ENCODE measurements around the gene CCDC27.

The CCDC27 gene

GRCh38 chr1:3752400-3752945, at the start of gene CCDC27:
Gene CCDC27, plus strand, starts transcription at chr1:3752450. Its CDS starts 32 bp downstream, at chr1:3752482.
- no peak for ATAC-seq (ENCODE audit: low read depth)

DNA sequence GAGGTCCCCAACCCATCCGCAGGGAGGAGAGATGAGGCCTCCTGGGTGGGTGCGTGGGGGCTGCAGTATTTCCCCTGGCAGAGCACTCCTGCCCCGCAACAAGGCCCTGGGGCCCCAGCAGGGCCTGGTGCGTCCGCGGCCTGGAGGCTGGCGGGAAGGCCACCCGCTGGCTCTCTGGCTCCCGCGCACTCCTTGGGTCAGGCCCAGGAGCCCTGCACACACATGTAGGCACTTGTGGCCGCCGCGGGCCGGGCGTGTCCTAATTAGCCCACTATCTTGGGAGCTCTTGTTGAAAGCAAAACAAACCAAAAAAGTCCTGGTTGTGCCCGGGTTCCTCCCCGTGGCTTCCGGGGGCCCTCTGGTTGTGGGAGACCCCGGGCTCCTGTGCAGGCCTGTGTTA, 49.7 kb upstream of the CCDC27 start:
- TF ChIP-seq, protein P1, sequence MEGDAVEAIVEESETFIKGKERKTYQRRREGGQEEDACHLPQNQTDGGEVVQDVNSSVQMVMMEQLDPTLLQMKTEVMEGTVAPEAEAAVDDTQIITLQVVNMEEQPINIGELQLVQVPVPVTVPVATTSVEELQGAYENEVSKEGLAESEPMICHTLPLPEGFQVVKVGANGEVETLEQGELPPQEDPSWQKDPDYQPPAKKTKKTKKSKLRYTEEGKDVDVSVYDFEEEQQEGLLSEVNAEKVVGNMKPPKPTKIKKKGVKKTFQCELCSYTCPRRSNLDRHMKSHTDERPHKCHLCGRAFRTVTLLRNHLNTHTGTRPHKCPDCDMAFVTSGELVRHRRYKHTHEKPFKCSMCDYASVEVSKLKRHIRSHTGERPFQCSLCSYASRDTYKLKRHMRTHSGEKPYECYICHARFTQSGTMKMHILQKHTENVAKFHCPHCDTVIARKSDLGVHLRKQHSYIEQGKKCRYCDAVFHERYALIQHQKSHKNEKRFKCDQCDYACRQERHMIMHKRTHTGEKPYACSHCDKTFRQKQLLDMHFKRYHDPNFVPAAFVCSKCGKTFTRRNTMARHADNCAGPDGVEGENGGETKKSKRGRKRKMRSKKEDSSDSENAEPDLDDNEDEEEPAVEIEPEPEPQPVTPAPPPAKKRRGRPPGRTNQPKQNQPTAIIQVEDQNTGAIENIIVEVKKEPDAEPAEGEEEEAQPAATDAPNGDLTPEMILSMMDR (IDR thresholded peaks at IDR 0.05; ENCODE audit: poor library complexity, severe bottlenecking): no peak
- no peak for DNase-seq (ENCODE audit: low spot score)
- H3K27me3 ChIP-seq (ENCODE audit: insufficient read depth, poor library complexity, severe bottlenecking): no peaks in the 10 kb centered on the region
- no peak for ATAC-seq (ENCODE audit: low read depth)
- H3K36me3 ChIP-seq (ENCODE audit: low read depth): no peaks in the 10 kb centered on the region
- peaks cover 34% of the 10 kb centered on the region for H3K4me1 ChIP-seq (ENCODE audit: insufficient read depth, poor library complexity, severe bottlenecking)
- H3K9me3 ChIP-seq (ENCODE audit: severe bottlenecking): no peaks in the 10 kb centered on the region
- no peak overlapping the region for H3K27ac ChIP-seq (ENCODE audit: poor library complexity, severe bottlenecking)
- no peak overlapping the region for H3K4me3 ChIP-seq (ENCODE audit: severe bottlenecking)

More at GRCh38 chr1:3752400-3752945, at the start of gene CCDC27:
- TF ChIP-seq, protein P1 (IDR thresholded peaks at IDR 0.05; ENCODE audit: poor library complexity, severe bottlenecking): no peak
- peak; percentile 48 for DNase-seq (ENCODE audit: low spot score)
- no peaks in the 10 kb centered on the region for H3K36me3 ChIP-seq (ENCODE audit: low read depth)
- no peaks in the 10 kb centered on the region for H3K9me3 ChIP-seq (ENCODE audit: severe bottlenecking)
- no peak within 1 kb of the TSS for H3K4me3 ChIP-seq (ENCODE audit: severe bottlenecking)
- peaks cover 12% of the 10 kb centered on the region for H3K27me3 ChIP-seq (ENCODE audit: insufficient read depth, poor library complexity, severe bottlenecking)
- H3K4me1 ChIP-seq (ENCODE audit: insufficient read depth, poor library complexity, severe bottlenecking): no peaks in the 10 kb centered on the region
- H3K27ac ChIP-seq (ENCODE audit: poor library complexity, severe bottlenecking): no peak within 1 kb of the TSS

DNA sequence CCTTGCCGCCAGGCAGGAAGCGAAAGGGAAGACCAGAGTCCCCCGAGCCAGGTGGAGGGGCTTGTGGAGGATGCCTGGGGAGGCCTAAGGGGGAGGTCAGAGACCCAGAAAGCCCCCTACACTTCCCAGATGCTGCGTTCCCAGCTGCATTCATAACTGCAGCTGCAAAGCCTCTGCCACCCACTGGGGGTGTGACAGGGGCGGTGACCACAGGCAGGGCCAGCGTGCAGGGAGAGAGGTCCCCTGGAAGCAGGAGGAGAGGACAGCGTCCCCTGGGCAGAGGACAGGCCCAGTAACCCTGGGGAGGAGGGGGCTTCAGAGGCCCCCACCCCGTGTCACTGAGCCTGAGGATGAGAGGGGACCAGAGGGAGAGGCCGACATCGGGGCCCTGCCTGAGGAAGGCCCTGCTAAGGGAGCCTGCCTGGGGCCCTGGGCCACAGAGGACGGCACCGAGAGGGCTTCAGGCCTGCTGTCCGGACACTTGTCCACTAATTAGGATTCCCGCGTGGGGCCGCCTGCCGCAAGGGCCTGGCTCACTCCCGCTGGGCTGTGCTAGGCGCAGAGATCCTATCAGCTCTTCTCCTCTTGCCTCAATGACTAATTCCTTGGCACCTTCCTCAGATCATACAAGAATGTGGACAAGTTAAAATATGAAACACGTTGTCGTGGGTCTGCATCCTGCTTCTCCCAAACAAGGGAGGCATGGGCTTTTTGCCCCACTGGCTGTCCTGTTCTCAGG, 49.1 kb upstream of the CCDC27 start:
- ATAC-seq (ENCODE audit: low read depth) (peak; percentile 54), DNase-seq (ENCODE audit: low spot score) (no peak)
- TF ChIP-seq, protein P1 (IDR thresholded peaks at IDR 0.05; ENCODE audit: poor library complexity, severe bottlenecking): no peak
- Histone ChIP-seq H3K4me1 (ENCODE audit: insufficient read depth, poor library complexity, severe bottlenecking) (peaks cover 37% of the 10 kb centered on the region), H3K4me3 (ENCODE audit: severe bottlenecking) (no peak overlapping the region), H3K27me3 (ENCODE audit: insufficient read depth, poor library complexity, severe bottlenecking) (no peaks in the 10 kb centered on the region), H3K36me3 (ENCODE audit: low read depth) (no peaks in the 10 kb centered on the region), H3K27ac (ENCODE audit: poor library complexity, severe bottlenecking) (peak overlapping the region; percentile 44), H3K9me3 (ENCODE audit: severe bottlenecking) (no peaks in the 10 kb centered on the region)

GRCh38 chr1:3703786-3704371, 48.4 kb upstream of the CCDC27 start:
- Histone ChIP-seq H3K4me3 (ENCODE audit: severe bottlenecking) (no peak overlapping the region), H3K36me3 (ENCODE audit: low read depth) (no peaks in the 10 kb centered on the region), H3K4me1 (ENCODE audit: insufficient read depth, poor library complexity, severe bottlenecking) (peaks cover 32% of the 10 kb centered on the region), H3K27me3 (ENCODE audit: insufficient read depth, poor library complexity, severe bottlenecking) (no peaks in the 10 kb centered on the region), H3K27ac (ENCODE audit: poor library complexity, severe bottlenecking) (peak overlapping the region; percentile 44), H3K9me3 (ENCODE audit: severe bottlenecking) (no peaks in the 10 kb centered on the region)
- ATAC-seq (ENCODE audit: low read depth) (0 out of 3 replicates have a peak, but pooled peaks have one; percentile 1), DNase-seq (ENCODE audit: low spot score) (no peak)
- TF ChIP-seq, protein P1 (IDR thresholded peaks at IDR 0.05; ENCODE audit: poor library complexity, severe bottlenecking): no peak
